Measurements from ENCODE around the gene EIF6.

Gene EIF6

DNA sequence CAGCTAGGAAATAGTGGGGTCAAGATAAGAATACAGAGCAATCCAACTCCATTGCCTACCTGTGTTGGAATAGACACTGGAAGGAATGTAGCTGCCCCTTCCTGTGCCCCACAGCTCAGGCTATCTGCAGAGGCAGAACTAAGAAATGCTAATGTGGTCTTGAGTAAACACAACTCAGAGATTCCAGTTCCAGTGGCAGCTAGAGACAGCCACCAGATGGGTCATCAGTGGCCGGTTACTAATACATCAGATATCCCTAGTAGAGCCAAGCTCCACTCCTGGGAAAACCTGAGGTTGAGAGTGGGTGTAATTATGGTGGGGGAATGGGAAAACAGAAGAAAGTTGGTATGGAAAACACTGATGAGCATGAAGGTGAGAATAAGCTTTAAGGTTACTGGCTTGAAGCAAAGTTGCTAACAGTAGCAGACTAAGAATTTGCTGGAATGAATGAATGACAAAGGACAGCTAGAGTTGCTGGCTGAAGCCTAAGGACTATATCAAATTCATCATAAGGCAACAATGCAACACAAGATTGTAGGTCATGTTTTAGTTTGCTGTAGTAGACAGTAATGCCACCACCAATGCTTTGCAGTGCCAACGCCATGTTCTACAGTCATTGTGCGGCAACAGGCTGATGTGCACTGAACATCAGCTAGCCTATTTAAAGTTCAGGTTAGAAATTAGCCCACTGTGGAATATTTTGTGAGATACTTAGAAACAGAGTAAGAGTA is 36.0 kb upstream of the EIF6 start:
- Histone ChIP-seq H3K4me3 (ENCODE audit: low read depth, low read length) (no peak overlapping the region), H3K36me3 (no peaks in the 10 kb centered on the region), H3K4me1 (no peaks in the 10 kb centered on the region), H3K27me3 (no peaks in the 10 kb centered on the region), H3K9me3 (no peaks in the 10 kb centered on the region)
- TF ChIP-seq, protein P1, sequence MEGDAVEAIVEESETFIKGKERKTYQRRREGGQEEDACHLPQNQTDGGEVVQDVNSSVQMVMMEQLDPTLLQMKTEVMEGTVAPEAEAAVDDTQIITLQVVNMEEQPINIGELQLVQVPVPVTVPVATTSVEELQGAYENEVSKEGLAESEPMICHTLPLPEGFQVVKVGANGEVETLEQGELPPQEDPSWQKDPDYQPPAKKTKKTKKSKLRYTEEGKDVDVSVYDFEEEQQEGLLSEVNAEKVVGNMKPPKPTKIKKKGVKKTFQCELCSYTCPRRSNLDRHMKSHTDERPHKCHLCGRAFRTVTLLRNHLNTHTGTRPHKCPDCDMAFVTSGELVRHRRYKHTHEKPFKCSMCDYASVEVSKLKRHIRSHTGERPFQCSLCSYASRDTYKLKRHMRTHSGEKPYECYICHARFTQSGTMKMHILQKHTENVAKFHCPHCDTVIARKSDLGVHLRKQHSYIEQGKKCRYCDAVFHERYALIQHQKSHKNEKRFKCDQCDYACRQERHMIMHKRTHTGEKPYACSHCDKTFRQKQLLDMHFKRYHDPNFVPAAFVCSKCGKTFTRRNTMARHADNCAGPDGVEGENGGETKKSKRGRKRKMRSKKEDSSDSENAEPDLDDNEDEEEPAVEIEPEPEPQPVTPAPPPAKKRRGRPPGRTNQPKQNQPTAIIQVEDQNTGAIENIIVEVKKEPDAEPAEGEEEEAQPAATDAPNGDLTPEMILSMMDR (IDR thresholded peaks at IDR 0.05; ENCODE audit: low read depth, low read length), result no peak
- no peak for DNase-seq

- no peak overlapping the region for H3K4me3 ChIP-seq (ENCODE audit: low read depth, low read length)
- no peaks in the 10 kb centered on the region for H3K4me1 ChIP-seq
- no peaks in the 10 kb centered on the region for H3K27me3 ChIP-seq
- no peak for DNase-seq
- TF ChIP-seq, protein P1 (IDR thresholded peaks at IDR 0.05; ENCODE audit: low read depth, low read length), result no peak
- no peaks in the 10 kb centered on the region for H3K9me3 ChIP-seq
- H3K36me3 ChIP-seq, result no peaks in the 10 kb centered on the region
Observed at GRCh38 chr20:35319871-35320197, 35.3 kb upstream of the EIF6 start.

GRCh38 chr20:35319192-35319870 is 34.8 kb upstream of the EIF6 start:
- no peaks in the 10 kb centered on the region for H3K36me3 ChIP-seq

GRCh38 chr20:35318502-35319157 is 34.1 kb upstream of the EIF6 start:
- DNase-seq, result no peak
- Histone ChIP-seq H3K9me3 (no peaks in the 10 kb centered on the region), H3K4me3 (ENCODE audit: low read depth, low read length) (no peak overlapping the region), H3K27me3 (no peaks in the 10 kb centered on the region), H3K4me1 (no peaks in the 10 kb centered on the region), H3K36me3 (no peaks in the 10 kb centered on the region)
- TF ChIP-seq, protein P1 (IDR thresholded peaks at IDR 0.05; ENCODE audit: low read depth, low read length), result no peak

More at GRCh38 chr20:35319192-35319870, 34.8 kb upstream of the EIF6 start:
- TF ChIP-seq, protein P1 (IDR thresholded peaks at IDR 0.05; ENCODE audit: low read depth, low read length), result no peak
- Histone ChIP-seq H3K4me1 (no peaks in the 10 kb centered on the region), H3K27me3 (no peaks in the 10 kb centered on the region), H3K4me3 (ENCODE audit: low read depth, low read length) (no peak overlapping the region), H3K9me3 (no peaks in the 10 kb centered on the region)
- no peak for DNase-seq

DNA sequence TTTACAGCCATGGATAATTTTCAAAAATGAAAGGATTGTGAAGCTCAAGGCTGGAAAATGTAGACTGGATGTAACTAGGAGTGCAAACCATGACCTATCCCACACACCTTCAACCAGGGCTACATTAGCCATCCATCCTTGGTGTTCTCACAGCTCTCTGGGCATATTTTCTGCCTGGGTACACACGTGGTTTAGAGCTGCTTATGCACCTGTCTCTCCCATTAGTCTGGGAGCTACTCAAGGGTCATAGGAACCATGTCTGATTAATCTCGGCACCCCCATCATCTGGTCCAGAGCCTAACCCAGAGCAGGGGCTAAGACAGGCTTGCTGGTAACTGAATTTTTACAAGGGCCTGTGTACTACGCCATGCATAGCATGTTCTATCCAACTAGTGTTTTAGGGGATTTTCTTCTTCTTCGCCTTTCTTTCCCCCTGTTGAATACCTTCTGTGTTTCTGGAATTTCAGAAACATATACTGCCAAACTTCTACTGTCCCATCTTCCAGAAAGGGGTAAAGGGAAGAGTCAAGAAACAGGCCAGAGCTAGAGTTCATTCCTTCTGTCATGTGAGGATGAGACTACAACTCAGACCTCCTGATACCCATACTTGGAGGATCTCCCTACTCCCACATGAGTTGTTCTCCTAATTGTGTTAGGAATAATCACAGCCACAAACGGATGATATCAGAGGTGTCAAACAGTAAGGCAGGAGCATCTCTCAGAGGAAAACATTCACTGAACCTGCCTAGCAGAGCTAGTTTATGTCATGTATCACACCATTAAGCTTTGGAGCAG is 33.0 kb upstream of the EIF6 start:
- TF ChIP-seq, protein P1 (IDR thresholded peaks at IDR 0.05; ENCODE audit: low read depth, low read length), result no peak
- Histone ChIP-seq H3K4me1 (no peaks in the 10 kb centered on the region), H3K27me3 (no peaks in the 10 kb centered on the region), H3K36me3 (no peaks in the 10 kb centered on the region), H3K4me3 (ENCODE audit: low read depth, low read length) (no peak overlapping the region), H3K9me3 (no peaks in the 10 kb centered on the region)
- no peak for DNase-seq
